ENCODE data around the gene GOLGA8A.
"Not testable (repeated sequence)": the region's sequence is repeated elsewhere in the genome, so short reads cannot be mapped to it uniquely, and the experiment has no call there.

DNA sequence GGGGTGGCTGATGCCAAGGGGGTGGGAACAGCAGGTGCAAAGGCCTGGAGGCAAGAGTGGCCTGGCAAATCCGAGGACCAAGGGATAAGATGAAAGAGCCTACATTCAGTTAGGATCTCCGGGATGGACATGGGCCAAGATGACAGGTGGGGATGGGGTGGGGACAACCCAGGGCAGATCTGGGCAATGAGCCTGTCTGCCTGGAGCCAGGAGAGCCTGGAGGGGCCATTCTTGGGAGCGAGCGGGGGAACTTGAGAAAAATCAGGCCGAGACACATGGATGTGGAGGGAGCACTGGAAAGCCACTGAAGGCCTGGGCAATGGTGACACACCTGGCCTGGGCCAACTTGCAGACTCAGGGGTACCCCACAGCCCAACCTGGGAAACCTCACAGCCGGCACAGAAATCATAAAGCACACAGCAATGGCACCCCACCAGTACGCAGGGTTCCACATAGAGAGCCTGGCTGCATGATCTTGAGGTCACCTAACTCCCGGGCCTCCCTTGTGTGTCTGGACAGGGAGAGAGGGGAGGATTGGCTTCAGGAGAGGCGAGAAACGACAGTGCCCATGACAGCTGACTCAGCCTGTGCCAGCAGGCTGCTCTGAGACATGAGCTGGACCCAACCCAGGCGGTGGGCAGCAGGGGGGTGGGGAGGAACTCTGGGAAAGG is 3.5 kb downstream of the GOLGA8A start:
- not testable (repeated sequence) for TF ChIP-seq POLR2A, POLR2AphosphoS5 (IDR thresholded peaks at IDR 0.05)
- TF ChIP-seq, protein P1, sequence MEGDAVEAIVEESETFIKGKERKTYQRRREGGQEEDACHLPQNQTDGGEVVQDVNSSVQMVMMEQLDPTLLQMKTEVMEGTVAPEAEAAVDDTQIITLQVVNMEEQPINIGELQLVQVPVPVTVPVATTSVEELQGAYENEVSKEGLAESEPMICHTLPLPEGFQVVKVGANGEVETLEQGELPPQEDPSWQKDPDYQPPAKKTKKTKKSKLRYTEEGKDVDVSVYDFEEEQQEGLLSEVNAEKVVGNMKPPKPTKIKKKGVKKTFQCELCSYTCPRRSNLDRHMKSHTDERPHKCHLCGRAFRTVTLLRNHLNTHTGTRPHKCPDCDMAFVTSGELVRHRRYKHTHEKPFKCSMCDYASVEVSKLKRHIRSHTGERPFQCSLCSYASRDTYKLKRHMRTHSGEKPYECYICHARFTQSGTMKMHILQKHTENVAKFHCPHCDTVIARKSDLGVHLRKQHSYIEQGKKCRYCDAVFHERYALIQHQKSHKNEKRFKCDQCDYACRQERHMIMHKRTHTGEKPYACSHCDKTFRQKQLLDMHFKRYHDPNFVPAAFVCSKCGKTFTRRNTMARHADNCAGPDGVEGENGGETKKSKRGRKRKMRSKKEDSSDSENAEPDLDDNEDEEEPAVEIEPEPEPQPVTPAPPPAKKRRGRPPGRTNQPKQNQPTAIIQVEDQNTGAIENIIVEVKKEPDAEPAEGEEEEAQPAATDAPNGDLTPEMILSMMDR (IDR thresholded peaks at IDR 0.05), result not testable (repeated sequence)
